Nephron (organoid): ENCODE measurements around the gene PIGO.
A peak's percentile ranks its signal among the peaks of the same experiment; 100 is the strongest.

Experiments used
- H3K27ac Mint-ChIP-seq, 3 experiments: 2 replicates each; pipeline ENCODE4 v1.8.0; 2020; ENCODE audit warnings: mixed read lengths in 3 of 3, mild to moderate bottlenecking in 2 of 3, moderate library complexity in 1 of 3
- H3K27me3 Mint-ChIP-seq: 2 replicates; pipeline ENCODE4 v1.8.0; 2021; ENCODE audit warnings: low read depth, mild to moderate bottlenecking, moderate library complexity, mixed read lengths
- H3K36me3 Mint-ChIP-seq: 2 replicates; pipeline ENCODE4 v1.8.0; 2020; ENCODE audit warnings: low read depth, mixed read lengths
- H3K4me1 Mint-ChIP-seq: 2 replicates; pipeline ENCODE4 v1.8.0; 2020; ENCODE audit warnings: mixed read lengths
- H3K4me3 Mint-ChIP-seq, 3 experiments: 2 replicates each; pipeline ENCODE4 v1.8.0; 2020; ENCODE audit warnings: mild to moderate bottlenecking in 3 of 3, mixed read lengths in 3 of 3, moderate library complexity in 2 of 3
- H3K9me3 Mint-ChIP-seq: 2 replicates; pipeline ENCODE4 v1.8.0; 2020; ENCODE audit warnings: mixed read lengths
- TF ChIP-seq, protein P1 (sequence below), 3 experiments: fragments of 200-600 bp; sonication (generic); IDR thresholded peaks; one replicate each; pipeline ENCODE4 v1.5.0; 2021; ENCODE audit warnings: antibody characterized with exemption in 3 of 3; ENCODE audit not compliant: unreplicated experiment in 3 of 3

The PIGO gene

DNA sequence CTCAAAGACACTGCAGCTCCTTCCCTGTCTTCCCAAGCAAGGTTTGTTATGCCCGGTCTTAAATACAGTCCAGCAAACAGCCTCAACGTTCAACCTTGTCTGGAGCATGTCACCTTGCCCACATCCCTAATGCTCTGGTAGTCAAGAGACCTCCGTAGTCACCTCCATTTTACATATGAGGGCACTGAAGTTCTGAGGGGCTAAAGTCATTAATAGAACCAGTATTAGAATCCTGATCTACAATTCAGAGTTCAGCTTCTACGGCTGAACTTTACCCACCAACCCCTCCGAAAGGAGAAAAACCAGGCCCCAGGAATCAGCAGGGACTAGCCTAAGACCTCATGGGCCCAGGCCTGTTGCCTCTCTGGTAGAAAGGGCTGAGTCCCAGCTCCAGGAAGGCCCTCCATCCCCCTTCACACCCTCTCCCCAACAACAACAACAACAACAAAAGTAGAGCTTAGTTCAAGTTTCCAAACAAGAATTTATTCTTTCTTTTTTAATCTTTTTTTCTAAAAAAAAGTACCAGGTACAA, 7.3 kb upstream of the PIGO start:
- Mint-ChIP-seq H3K27ac (peak overlapping the region; percentile 77 to 92 (median 85)), H3K36me3 (peaks cover 41% of the 10 kb centered on the region), H3K27me3 (no peaks in the 10 kb centered on the region), H3K4me1 (peaks cover 25% of the 10 kb centered on the region), H3K4me3 (peak overlapping the region; percentile 86 to 90 (median 89)), H3K9me3 (no peaks in the 10 kb centered on the region)
- TF ChIP-seq, protein P1, sequence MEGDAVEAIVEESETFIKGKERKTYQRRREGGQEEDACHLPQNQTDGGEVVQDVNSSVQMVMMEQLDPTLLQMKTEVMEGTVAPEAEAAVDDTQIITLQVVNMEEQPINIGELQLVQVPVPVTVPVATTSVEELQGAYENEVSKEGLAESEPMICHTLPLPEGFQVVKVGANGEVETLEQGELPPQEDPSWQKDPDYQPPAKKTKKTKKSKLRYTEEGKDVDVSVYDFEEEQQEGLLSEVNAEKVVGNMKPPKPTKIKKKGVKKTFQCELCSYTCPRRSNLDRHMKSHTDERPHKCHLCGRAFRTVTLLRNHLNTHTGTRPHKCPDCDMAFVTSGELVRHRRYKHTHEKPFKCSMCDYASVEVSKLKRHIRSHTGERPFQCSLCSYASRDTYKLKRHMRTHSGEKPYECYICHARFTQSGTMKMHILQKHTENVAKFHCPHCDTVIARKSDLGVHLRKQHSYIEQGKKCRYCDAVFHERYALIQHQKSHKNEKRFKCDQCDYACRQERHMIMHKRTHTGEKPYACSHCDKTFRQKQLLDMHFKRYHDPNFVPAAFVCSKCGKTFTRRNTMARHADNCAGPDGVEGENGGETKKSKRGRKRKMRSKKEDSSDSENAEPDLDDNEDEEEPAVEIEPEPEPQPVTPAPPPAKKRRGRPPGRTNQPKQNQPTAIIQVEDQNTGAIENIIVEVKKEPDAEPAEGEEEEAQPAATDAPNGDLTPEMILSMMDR (IDR thresholded peaks at IDR 0.05; ENCODE audit: unreplicated experiment in 3 of 3), result no peak

DNA sequence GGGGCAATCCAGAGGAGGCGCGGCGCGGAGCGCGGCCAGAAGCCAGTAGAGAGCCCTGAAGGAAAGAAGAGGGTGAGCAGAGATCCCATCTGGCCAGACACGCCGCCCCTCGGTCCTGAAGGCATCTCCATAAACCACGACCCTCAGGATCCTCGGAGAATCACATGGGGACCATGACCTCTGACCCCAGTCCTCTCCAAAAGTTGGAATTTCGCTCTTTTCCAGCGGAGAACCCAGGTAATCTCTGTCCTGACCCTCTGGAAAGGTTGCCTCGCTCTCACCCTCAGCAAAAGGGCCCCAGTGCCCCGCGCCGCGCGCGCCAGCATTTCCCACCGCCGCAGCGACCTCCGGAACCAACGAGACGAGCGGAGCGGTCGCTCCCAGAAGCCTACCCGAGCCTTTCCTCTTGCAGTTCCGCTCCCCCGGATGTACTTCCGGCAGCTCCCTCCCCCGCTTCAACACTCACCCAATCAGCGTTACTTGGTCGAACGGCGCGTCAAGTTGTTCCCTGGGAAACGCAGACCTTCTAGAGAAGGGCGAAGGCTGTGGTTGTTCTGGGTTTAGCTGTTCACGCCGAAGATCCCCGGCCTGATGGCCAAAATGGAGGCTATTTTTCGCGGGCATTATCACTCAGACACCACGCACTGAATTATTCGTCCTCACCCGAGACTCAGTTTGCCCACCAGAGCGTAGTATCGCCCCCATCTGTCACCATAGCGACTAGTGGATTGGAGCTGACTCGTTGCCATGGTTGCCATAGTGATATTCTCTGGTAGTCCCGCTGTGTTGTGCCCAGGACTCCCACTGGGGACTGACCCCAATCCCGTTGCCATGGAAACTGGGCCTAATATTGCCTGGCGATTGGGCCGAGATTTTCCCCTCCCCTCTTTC, 6.6 kb upstream of the PIGO start, which contains the start of gene STOML2:
Gene STOML2, minus strand, starts transcription at position 363 of the 891 bp plus-strand sequence. Its CDS starts 37 bp downstream, at position 326.
- Mint-ChIP-seq H3K36me3 (peaks cover 41% of the 10 kb centered on the region), H3K27ac (peak within 1 kb of the TSS; percentile 77 to 92 (median 85)), H3K4me1 (peaks cover 25% of the 10 kb centered on the region), H3K27me3 (no peaks in the 10 kb centered on the region), H3K9me3 (no peaks in the 10 kb centered on the region), H3K4me3 (peak within 1 kb of the TSS; percentile 86 to 90 (median 89))
- TF ChIP-seq, protein P1 (IDR thresholded peaks at IDR 0.05; ENCODE audit: unreplicated experiment in 3 of 3), result no peak

DNA sequence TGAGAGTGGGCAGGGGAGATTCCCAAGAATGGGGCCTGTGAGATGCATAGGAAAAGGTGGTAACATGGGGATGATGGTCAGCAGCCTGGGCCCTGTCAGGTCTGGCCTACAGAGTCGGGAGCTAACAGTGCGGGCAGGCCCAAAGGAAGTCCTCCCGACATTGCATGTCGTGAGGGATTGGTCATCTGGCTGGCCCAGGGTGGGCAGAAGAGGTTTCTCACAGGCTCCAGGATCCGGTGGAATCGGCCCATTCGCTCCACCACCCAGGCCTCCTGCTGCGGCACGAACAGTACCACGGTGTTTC, 6.0 kb upstream of the PIGO start:
- peaks cover 41% of the 10 kb centered on the region for H3K36me3 Mint-ChIP-seq
- TF ChIP-seq, protein P1 (IDR thresholded peaks at IDR 0.05; ENCODE audit: unreplicated experiment in 3 of 3), result no peak
- H3K27me3 Mint-ChIP-seq, result no peaks in the 10 kb centered on the region
- no peaks in the 10 kb centered on the region for H3K9me3 Mint-ChIP-seq
- peak overlapping the region; percentile 77 to 92 (median 85) for H3K27ac Mint-ChIP-seq
- peak overlapping the region; percentile 86 to 90 (median 89) for H3K4me3 Mint-ChIP-seq
- peaks cover 25% of the 10 kb centered on the region for H3K4me1 Mint-ChIP-seq

DNA sequence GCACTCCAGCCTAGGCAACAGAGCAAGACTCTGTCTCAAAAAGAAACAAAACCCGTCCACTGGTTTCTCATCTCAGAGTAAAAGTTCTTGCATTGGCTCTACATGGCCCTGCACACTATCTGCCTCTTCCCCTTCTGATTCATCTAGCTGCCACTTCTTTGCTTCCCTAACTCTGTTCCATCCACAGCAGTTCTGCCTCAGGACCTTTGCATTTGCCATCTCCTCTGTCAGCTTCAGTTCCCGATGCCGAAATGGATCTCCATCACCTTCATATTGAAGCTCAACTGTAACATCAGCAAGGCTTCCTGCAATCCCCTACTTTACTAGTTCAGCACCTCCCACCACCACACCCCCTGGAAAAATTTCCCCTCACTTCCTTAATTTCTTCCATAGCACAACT, 1.2 kb upstream of the PIGO start:
- peak overlapping the region; percentile 56 to 76 (median 75) for H3K4me3 Mint-ChIP-seq
- peak overlapping the region in 2 of 3 experiments; percentile 2 to 19 for H3K27ac Mint-ChIP-seq
- TF ChIP-seq, protein P1 (IDR thresholded peaks at IDR 0.05; ENCODE audit: unreplicated experiment in 3 of 3), result no peak
- peaks cover 20% of the 10 kb centered on the region for H3K4me1 Mint-ChIP-seq
- no peaks in the 10 kb centered on the region for H3K27me3 Mint-ChIP-seq
- peaks cover 30% of the 10 kb centered on the region for H3K36me3 Mint-ChIP-seq
- H3K9me3 Mint-ChIP-seq, result no peaks in the 10 kb centered on the region

DNA sequence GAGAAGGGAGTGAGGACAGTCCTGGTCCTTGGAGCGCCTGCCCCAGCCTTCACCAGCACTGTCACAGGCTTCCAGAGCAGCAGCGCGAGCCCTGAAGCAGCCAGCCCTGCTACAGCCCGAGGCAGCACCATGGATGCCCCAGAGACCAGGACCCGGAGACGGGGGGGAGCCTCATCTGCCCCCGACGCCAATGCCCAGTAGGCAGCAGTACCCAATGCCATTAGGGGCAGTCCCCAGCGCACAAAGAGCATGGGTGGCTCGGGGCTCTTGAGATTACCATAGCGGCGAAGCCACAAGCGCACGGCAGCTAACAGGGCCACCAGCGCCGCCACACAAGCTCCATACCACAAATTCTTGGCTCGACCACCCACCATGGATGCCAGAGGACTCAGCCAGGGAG, 4.9 kb downstream of the PIGO start:
- Mint-ChIP-seq H3K27ac (no peak overlapping the region), H3K4me3 (no peak overlapping the region), H3K27me3 (no peaks in the 10 kb centered on the region), H3K9me3 (no peaks in the 10 kb centered on the region), H3K4me1 (peaks cover 5% of the 10 kb centered on the region), H3K36me3 (peaks cover 42% of the 10 kb centered on the region)
- TF ChIP-seq, protein P1 (IDR thresholded peaks at IDR 0.05; ENCODE audit: unreplicated experiment in 3 of 3), result no peak
